RWPE1 (cell line): ENCODE results near the gene VEPH1.

Experiments
- CTCF ChIA-PET: fragments of 350-600 bp; sonication (Branson Sonifier 250); formaldehyde crosslinking; extraction: SDS; loops from one replicate; lab custom pipeline; 2021; lab: Yijun Ruan, JAX
- POLR2A ChIA-PET: fragments of 400-600 bp; formaldehyde crosslinking; extraction: SDS; loops from one replicate; lab custom pipeline; 2020; ENCODE audit warnings: antibody characterized with exemption; ENCODE audit not compliant: low non-redundant PET; lab: Yijun Ruan, JAX
- DNase-seq: peaks from one replicate; pipeline ENCODE4 v3.0.0; 2012; ENCODE audit warnings: low spot score
- H3K27ac ChIP-seq: fragments of 450-650 bp; 2 replicates; pipeline ENCODE4 v1.5.1; 2017
- CTCF ChIP-seq: fragments of 450-650 bp; conservative IDR thresholded peaks from 2 replicates; pipeline ENCODE4 v1.5.1; 2017; ENCODE audit warnings: low read depth, mild to moderate bottlenecking

VEPH1 gene

GRCh38 chr3:157445857-157446256 is 57.4 kb downstream of the VEPH1 start:
- CTCF ChIA-PET, result no interaction called here
- POLR2A ChIA-PET, result no interaction called here
- peak; percentile 18 for DNase-seq
- TF ChIP-seq CTCF, result no peak
- H3K27ac ChIP-seq, result no peak overlapping the region

GRCh38 chr3:157444797-157445184 is 58.4 kb downstream of the VEPH1 start:
- no peak for TF ChIP-seq CTCF
- DNase-seq, result no peak
- ChIA-PET POLR2A (no interaction called here), CTCF (no interaction called here)
- H3K27ac ChIP-seq, result no peak overlapping the region

DNA sequence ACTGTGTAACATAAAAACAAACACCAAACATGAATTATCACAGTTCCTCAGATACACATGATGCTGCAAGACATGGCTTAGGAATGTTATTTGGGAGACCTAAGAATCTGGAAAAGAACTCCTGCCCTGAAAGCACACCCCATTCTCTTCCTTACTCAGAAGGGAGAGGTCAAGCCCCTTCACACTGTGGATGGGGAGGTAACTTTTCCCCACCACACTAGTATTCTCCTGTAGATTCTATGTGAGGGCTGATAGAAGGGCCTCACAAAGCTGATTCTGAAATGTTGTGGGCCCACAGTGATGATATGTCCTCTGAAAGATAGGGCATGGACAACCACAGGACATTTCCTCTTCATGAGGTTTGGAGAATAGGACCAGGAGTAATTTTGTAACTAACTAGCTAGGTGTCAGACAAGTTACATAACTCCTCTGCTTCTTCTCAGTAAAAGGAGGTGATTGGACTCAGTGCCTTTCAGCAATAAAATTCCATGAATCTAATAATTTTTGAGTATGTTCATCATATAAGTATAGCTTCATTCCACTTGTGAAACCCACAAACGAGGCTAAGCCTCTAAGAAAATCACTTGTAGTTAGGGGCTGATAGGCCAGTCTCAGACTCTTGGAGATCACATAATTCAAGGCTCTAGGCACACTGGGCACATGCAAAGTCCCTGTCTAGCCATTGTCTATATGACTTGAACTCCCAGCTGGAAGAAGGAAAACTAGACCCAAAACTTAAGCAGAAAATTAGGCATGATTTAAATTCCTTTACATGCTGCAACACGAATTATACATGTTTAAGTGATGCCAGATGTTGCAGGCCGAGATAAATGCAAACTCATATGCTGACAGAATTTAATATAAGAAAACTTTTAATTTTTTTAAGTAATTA is 59.1 kb downstream of the VEPH1 start:
- no peak for DNase-seq
- POLR2A ChIA-PET, result no interaction called here
- no peak overlapping the region for H3K27ac ChIP-seq
- no peak for TF ChIP-seq CTCF
- CTCF ChIA-PET, result no interaction called here

DNA sequence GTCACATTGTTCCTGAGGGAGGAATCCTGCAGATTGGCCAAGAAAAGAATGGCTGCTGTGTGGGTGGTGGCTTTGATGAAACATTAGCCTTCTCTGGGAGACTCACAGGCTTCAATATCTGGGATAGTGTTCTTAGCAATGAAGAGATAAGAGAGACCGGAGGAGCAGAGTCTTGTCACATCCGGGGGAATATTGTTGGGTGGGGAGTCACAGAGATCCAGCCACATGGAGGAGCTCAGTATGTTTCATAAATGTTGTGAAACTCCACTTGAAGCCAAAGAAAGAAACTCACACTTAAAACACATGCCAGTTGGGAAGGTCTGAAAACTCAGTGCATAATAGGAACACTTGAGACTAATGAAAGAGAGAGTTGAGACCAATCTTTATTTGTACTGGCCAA is 60.5 kb downstream of the VEPH1 start:
- CTCF ChIA-PET, result no interaction called here
- POLR2A ChIA-PET, result no interaction called here
- no peak for TF ChIP-seq CTCF

GRCh38 chr3:157441102-157441624 is 62.1 kb downstream of the VEPH1 start:
- ChIA-PET POLR2A (no interaction called here), CTCF (interaction anchor here (0.7 kb wide), 1 partner anchor 14 kb away, joined by 4 read pairs; no protein-coding TSS in a partner anchor)
- no peak for TF ChIP-seq CTCF

More for the DNA sequence above, 60.5 kb downstream of the VEPH1 start:
- no peak for DNase-seq
- H3K27ac ChIP-seq, result no peak overlapping the region

DNA sequence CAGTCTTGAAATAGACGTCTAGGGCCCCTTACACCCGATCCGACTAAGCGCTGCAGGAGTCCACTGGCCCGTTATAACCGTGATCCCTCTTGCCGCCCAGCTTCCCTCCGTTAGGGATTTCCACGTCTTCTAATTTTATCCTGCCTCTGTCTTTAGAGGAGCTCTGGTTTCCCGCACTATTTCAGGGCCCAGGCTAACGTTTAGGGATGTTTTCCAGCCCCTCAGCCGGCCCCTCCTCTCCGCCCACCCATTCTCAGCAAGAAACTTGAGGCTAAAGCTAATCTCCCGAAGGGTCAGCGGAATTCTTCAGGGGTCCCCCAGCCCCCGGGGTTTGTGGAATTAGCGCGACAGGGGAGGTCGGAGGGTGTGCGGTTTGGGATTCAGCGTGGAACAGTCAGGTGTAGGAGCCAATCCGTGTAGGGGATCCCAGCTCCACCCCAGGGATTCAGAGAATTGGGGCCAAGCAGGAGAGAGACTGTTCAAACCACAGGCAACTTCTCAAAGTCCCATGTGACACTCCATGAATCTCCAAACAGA is 65.0 kb downstream of the VEPH1 start:
- no peak for DNase-seq
- TF ChIP-seq CTCF, result no peak
- POLR2A ChIA-PET, result no interaction called here
- CTCF ChIA-PET, result interaction anchor here (0.6 kb wide), 1 partner anchor 225 kb away, joined by 3 read pairs; no protein-coding TSS in a partner anchor
- peak overlapping the region; percentile 87 for H3K27ac ChIP-seq

More at GRCh38 chr3:157441102-157441624, 62.1 kb downstream of the VEPH1 start:
- no peak for DNase-seq
- no peak overlapping the region for H3K27ac ChIP-seq
